Astrocyte (in vitro differentiated cells and primary cell): ENCODE data around the gene SCLT1.

Experiments
- CTCF ChIP-seq: IDR thresholded peaks from 2 replicates; pipeline ENCODE4 v1.5.1; 2011; ENCODE audit warnings: low read depth, mild to moderate bottlenecking, inconsistent platforms, low read length, moderate library complexity; ENCODE audit not compliant: insufficient read depth
- EZH2 ChIP-seq: IDR thresholded peaks from 2 replicates; pipeline ENCODE4 v1.6.1; 2012; ENCODE audit warnings: mild to moderate bottlenecking, low read length, inconsistent platforms; ENCODE audit not compliant: insufficient read depth

- no peak for TF ChIP-seq CTCF
- TF ChIP-seq EZH2 = no peak
Observed at GRCh38 chr4:129109965-129110824, 16.9 kb upstream of the SCLT1 start.
